ENCODE measurements around the gene DENND4B. TPM values are rescaled to one million over a fixed set of nuclear protein-coding genes. Genes with fewer than 3 reads are reported as not detected.
A peak's percentile ranks its signal among the peaks of the same experiment; 100 is the strongest.
"Not testable (repeated sequence)": the region's sequence is repeated elsewhere in the genome, so short reads cannot be mapped to it uniquely, and the experiment has no call there.

Gene DENND4B
- total and polyA plus RNA-seq, 10 of the 15 experiments (the other 5 are each of a cell fraction or from before 2014, with no cell fraction given): 12.0 to 74.8 (median 22.7) TPM

DNA sequence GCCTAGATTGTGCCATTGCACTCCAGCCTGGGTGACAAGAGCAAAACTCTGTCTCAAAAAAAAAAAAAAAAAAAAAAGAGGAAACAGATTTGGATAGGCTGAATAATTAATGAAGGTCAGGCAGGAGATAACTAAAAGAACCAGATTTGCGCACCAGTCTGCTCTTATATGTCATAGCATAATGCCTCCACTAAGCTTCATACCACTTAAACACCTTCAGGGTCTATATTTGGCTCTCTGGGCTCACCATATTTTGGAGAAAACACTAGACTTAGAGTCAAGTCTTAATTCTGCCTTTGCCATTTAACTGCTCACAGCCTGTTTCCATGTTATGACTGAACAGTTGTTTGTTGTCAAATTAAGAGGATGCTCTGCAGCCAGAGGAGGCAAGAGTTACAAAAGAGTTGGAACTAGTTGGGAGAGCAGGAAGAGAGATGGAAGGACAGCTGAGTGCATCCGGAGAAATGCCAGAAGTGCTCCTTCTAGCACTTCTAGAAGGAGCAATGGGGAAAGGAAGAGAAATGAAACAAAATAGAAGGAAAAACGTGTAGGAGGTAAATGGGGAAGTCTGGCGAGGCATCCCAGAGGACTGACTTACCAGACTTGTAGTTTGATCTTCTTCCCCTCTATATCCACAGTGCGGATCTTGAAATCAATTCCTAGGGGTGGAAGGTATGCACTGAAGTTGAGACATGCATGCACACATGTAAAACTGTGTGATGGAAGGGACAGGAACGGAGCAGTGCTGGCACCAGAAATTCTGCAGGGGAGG lies 37.8 kb upstream of the DENND4B start:
- ChIA-PET POLR2A (interaction anchor here (0.6 to 2.7 kb wide), 6 partner anchors 17 to 320 kb away, joined by 3 to 17 read pairs (median 6); partner anchors contain the start of genes CREB3L4, GATAD2B and SLC39A1), SMC1A (ENCODE audit: uncharacterized antibody, unreplicated experiment) (interaction anchor here (0.7 to 5.2 kb wide), 10 partner anchors 15 to 308 kb away, joined by 3 to 46 read pairs (median 8); partner anchors contain the start of genes CREB3L4, GATAD2B, NPR1 and SLC39A1), RAD21 (ENCODE audit: unreplicated experiment) (interaction anchor here (0.6 to 3.7 kb wide), 6 partner anchors 19 to 478 kb away, joined by 3 to 42 read pairs (median 10); partner anchors contain the start of genes CREB3L4, GATAD2B and SLC39A1), CTCF (interaction anchor here (0.6 to 6.6 kb wide), 8 partner anchors 9 to 307 kb away, joined by 3 to 85 read pairs (median 10); partner anchors contain the start of genes CREB3L4, NPR1 and SLC39A1)
- BruUV-seq (replicated peaks): no TSS peak
- DNase-seq (ENCODE audit: low read depth, low spot score) (no peak), ATAC-seq (no peak), FAIRE-seq (no peak)
- Histone ChIP-seq H3K4me2 (ENCODE audit: control insufficient read depth, insufficient read depth) (no peak overlapping the region), H3K9me3 (replicated peaks; ENCODE audit: control insufficient read depth, insufficient read depth, low read length) (no peaks in the 10 kb centered on the region), H4K20me1 (ENCODE audit: control insufficient read depth, insufficient read depth) (no peaks in the 10 kb centered on the region), H3K79me2 (ENCODE audit: control insufficient read depth, insufficient read depth, low read length) (no peaks in the 10 kb centered on the region), H3K4me3 (no peak overlapping the region), H3K9ac (ENCODE audit: control insufficient read depth, insufficient read depth, low read length) (no peak overlapping the region), H2AFZ (ENCODE audit: control insufficient read depth, low read depth, low read length) (no peak overlapping the region), H3K4me1 (ENCODE audit: control insufficient read depth, insufficient read depth, low read length) (peaks cover 5% of the 10 kb centered on the region), H3K27ac (ENCODE audit: control insufficient read depth, insufficient read depth) (no peak overlapping the region), H3K36me3 (ENCODE audit: control insufficient read depth in 2 of 2, insufficient read depth in 2 of 2, low read length in 1 of 2) (no peaks in the 10 kb centered on the region), H3K27me3 (replicated peaks in 1 of 2; ENCODE audit: control insufficient read depth in 2 of 2, insufficient read depth in 2 of 2, low read length in 1 of 2) (no peaks in the 10 kb centered on the region)
- intact Hi-C loops (cut with micrococcal nuclease; ENCODE audit: unreplicated experiment) (no loop called here), in situ Hi-C loops (cut with MboI) (loop anchor here (10.0 kb wide), 1 partner anchor 190 kb away; no protein-coding TSS in a partner anchor)
- WGBS (ENCODE audit: insufficient coverage, insufficient replicate concordance, low lambda C conversion rate, missing lambda C conversion rate): 72% methylated on average over 6 of the region's 6 CpGs
- TF ChIP-seq POLR2A (IDR thresholded peaks at IDR 0.05; ENCODE audit: low read depth, low read length) (no peak), SREBF2 (IDR thresholded peaks at IDR 0.05; ENCODE audit: low read length) (no peak), NFYB (IDR thresholded peaks at IDR 0.05; ENCODE audit: insufficient read depth, low read depth, low read length) (no peak), STAT1 (conservative IDR thresholded peaks at IDR 0.05) (no peak)

- H3K27ac ChIP-seq (ENCODE audit: control insufficient read depth, insufficient read depth); H4K20me1 ChIP-seq (ENCODE audit: control insufficient read depth, insufficient read depth); H3K4me3 ChIP-seq; RAD21 ChIA-PET (ENCODE audit: unreplicated experiment); H3K27me3 ChIP-seq (replicated peaks in 1 of 2; ENCODE audit: control insufficient read depth in 2 of 2, insufficient read depth in 2 of 2, low read length in 1 of 2); H3K79me2 ChIP-seq (ENCODE audit: control insufficient read depth, insufficient read depth, low read length); H3K4me1 ChIP-seq (ENCODE audit: control insufficient read depth, insufficient read depth, low read length); H2AFZ ChIP-seq (ENCODE audit: control insufficient read depth, low read depth, low read length); DNase-seq (ENCODE audit: low read depth, low spot score); H3K9ac ChIP-seq (ENCODE audit: control insufficient read depth, insufficient read depth, low read length); H3K9me3 ChIP-seq (replicated peaks; ENCODE audit: control insufficient read depth, insufficient read depth, low read length); H3K36me3 ChIP-seq (ENCODE audit: control insufficient read depth in 2 of 2, insufficient read depth in 2 of 2, low read length in 1 of 2); POLR2A ChIA-PET; intact Hi-C loops (cut with micrococcal nuclease; ENCODE audit: unreplicated experiment); H3K4me2 ChIP-seq (ENCODE audit: control insufficient read depth, insufficient read depth); FAIRE-seq; ATAC-seq: not testable (repeated sequence)
- SMC1A ChIA-PET (ENCODE audit: uncharacterized antibody, unreplicated experiment): interaction anchor here (2.2 kb wide), 1 partner anchor 19 kb away, joined by 4 read pairs; the partner anchor contains the start of gene SLC39A1
- BruUV-seq (replicated peaks): TSS peak; percentile 17
- in situ Hi-C loops (cut with MboI): loop anchor here (10.0 kb wide), 1 partner anchor 187 kb away; no protein-coding TSS in a partner anchor
- 96% methylated on average over 2 of the region's 2 CpGs for WGBS (ENCODE audit: insufficient coverage, insufficient replicate concordance, low lambda C conversion rate, missing lambda C conversion rate)
- CTCF ChIA-PET: interaction anchor here (2.0 kb wide), 1 partner anchor 161 kb away, joined by 7 read pairs; no protein-coding TSS in a partner anchor
These were observed 35.2 kb upstream of the DENND4B start for GRCh38 chr1:153981735-153982134.

GRCh38 chr1:153979091-153979490 lies 32.6 kb upstream of the DENND4B start:
- FAIRE-seq; H3K27ac ChIP-seq (ENCODE audit: control insufficient read depth, insufficient read depth); in situ Hi-C loops (cut with MboI); DNase-seq (ENCODE audit: low read depth, low spot score); H3K9me3 ChIP-seq (replicated peaks; ENCODE audit: control insufficient read depth, insufficient read depth, low read length); H2AFZ ChIP-seq (ENCODE audit: control insufficient read depth, low read depth, low read length); H3K9ac ChIP-seq (ENCODE audit: control insufficient read depth, insufficient read depth, low read length); H3K27me3 ChIP-seq (replicated peaks in 1 of 2; ENCODE audit: control insufficient read depth in 2 of 2, insufficient read depth in 2 of 2, low read length in 1 of 2); H3K36me3 ChIP-seq (ENCODE audit: control insufficient read depth in 2 of 2, insufficient read depth in 2 of 2, low read length in 1 of 2); BruUV-seq (replicated peaks); H3K4me1 ChIP-seq (ENCODE audit: control insufficient read depth, insufficient read depth, low read length); ATAC-seq; H3K4me2 ChIP-seq (ENCODE audit: control insufficient read depth, insufficient read depth); intact Hi-C loops (cut with micrococcal nuclease; ENCODE audit: unreplicated experiment); H4K20me1 ChIP-seq (ENCODE audit: control insufficient read depth, insufficient read depth): not testable (repeated sequence)
- 95% methylated on average over 12 of the region's 12 CpGs for WGBS (ENCODE audit: insufficient coverage, insufficient replicate concordance, low lambda C conversion rate, missing lambda C conversion rate)
- H3K4me3 ChIP-seq: peak overlapping the region; percentile 87; the same call in 1 of the 2 replicates
- H3K79me2 ChIP-seq (ENCODE audit: control insufficient read depth, insufficient read depth, low read length): peaks cover 22% of the 10 kb centered on the region
- ChIA-PET RAD21 (ENCODE audit: unreplicated experiment) (interaction anchor here (1.2 to 3.4 kb wide), 5 partner anchors 9 to 34 kb away, joined by 3 to 42 read pairs (median 20); partner anchors contain the start of genes CREB3L4, DENND4B, RAB13 and RPS27), POLR2A (interaction anchor here (0.5 to 5.3 kb wide), 4 partner anchors 11 to 116 kb away, joined by 4 to 132 read pairs (median 24); partner anchors contain the start of genes CREB3L4, DENND4B, RPS27 and SLC39A1), SMC1A (ENCODE audit: uncharacterized antibody, unreplicated experiment) (interaction anchor here (1.0 to 5.0 kb wide), 13 partner anchors 7 to 406 kb away, joined by 3 to 82 read pairs (median 4); partner anchors contain the start of genes CREB3L4, GATAD2B, RAB13 and SLC39A1), CTCF (interaction anchor here (1.1 to 6.6 kb wide), 5 partner anchors 8 to 182 kb away, joined by 3 to 62 read pairs (median 13); partner anchors contain the start of genes CREB3L4, RAB13 and RPS27)

Measured in GM12878 (cell line).